Measurements from ENCODE around the gene EXD3. TPM values are rescaled to one million over a fixed set of nuclear protein-coding genes. Genes with fewer than 3 reads are reported as not detected.
"Not testable (repeated sequence)": the region's sequence is repeated elsewhere in the genome, so short reads cannot be mapped to it uniquely, and the experiment has no call there.

The EXD3 gene
- total RNA-seq, 4 donors from 2014 or later, result 13.8 to 25.7 (median 17.7) TPM

DNA sequence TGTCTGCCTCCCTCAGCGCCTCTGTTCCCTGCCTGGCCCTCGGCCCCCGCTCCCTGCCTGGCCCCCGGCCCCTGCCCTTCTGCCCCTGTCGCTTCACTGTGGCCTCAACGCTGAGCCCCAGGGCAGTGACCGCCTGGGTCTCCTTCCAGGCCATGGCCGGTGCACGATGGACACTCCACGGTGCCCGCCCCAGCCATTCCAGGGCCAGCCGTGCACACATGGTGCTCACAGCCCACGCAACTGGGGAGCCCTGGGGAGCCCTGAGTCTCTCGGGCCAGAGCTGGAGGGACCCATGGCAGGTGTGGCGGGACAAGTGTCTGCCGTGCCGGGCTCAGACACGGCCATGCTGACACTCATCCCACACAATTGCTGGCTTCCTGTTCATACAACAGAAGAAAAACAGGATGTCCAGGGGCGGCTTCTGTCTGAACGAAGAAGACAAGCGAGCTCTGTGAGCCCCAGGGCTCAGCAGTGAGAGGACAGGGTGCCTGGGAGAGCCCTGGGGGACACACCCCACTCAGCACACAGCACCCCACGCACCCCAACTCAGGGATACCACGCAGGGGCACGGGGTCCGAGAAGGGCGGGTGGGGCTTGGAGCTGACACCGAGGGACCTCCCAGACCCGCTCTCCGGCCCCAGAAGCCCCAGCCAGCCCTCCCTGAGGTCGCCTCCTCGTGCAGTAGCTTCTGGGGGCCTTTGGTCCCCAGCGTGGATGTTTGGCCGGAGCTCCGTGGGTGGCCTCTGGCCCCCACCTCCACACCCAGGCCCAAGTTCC, 35.7 kb downstream of the EXD3 start:
- no peak for DNase-seq (ENCODE audit: low spot score in 2 of 2)
- no peak overlapping the region for H3K4me3 ChIP-seq (ENCODE audit: low read depth, poor library complexity, severe bottlenecking)
- intact Hi-C loops (cut with DNase I; ENCODE audit: low total_unique reads), result no loop called here
- TF ChIP-seq, protein P1, sequence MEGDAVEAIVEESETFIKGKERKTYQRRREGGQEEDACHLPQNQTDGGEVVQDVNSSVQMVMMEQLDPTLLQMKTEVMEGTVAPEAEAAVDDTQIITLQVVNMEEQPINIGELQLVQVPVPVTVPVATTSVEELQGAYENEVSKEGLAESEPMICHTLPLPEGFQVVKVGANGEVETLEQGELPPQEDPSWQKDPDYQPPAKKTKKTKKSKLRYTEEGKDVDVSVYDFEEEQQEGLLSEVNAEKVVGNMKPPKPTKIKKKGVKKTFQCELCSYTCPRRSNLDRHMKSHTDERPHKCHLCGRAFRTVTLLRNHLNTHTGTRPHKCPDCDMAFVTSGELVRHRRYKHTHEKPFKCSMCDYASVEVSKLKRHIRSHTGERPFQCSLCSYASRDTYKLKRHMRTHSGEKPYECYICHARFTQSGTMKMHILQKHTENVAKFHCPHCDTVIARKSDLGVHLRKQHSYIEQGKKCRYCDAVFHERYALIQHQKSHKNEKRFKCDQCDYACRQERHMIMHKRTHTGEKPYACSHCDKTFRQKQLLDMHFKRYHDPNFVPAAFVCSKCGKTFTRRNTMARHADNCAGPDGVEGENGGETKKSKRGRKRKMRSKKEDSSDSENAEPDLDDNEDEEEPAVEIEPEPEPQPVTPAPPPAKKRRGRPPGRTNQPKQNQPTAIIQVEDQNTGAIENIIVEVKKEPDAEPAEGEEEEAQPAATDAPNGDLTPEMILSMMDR (IDR thresholded peaks at IDR 0.05), result no peak
- no peak for TF ChIP-seq POLR2A (IDR thresholded peaks at IDR 0.05)
- 74 to 76% methylated on average over 21 to 34 of the region's 34 CpGs for WGBS, 2 donors

DNA sequence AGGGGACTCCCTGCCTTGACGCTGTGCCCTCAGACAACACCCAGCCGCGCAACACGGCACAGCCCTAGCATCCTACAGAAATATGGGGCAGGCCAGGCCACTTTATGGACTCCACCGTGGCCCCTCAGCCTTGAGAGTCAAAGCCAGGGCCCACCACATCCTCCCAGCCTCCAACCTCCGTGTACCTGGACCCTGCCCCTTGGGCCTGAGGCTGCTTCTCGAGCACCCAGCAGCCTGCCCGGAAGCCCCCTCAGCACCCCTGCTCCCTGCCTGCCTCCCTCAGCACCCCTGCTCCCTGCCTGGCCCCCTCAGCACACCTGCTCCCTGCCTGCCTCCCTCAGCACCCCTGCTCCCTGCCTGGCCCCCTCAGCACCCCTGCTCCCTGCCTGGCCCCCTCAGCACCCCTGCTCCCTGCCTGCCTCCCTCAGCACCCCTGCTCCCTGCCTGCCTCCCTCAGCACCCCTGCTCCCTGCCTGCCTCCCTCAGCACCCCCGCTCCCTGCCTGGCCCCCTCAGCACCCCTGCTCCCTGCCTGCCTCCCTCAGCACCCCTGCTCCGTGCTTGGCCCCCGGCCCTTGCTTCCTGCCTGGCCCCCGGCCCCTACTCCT, 36.4 kb downstream of the EXD3 start:
- DNase-seq (ENCODE audit: low spot score in 2 of 2); H3K4me3 ChIP-seq (ENCODE audit: low read depth, poor library complexity, severe bottlenecking); intact Hi-C loops (cut with DNase I; ENCODE audit: low total_unique reads): not testable (repeated sequence)
- WGBS, 2 donors, result 79 to 83% methylated on average over 12 of the region's 12 CpGs

DNA sequence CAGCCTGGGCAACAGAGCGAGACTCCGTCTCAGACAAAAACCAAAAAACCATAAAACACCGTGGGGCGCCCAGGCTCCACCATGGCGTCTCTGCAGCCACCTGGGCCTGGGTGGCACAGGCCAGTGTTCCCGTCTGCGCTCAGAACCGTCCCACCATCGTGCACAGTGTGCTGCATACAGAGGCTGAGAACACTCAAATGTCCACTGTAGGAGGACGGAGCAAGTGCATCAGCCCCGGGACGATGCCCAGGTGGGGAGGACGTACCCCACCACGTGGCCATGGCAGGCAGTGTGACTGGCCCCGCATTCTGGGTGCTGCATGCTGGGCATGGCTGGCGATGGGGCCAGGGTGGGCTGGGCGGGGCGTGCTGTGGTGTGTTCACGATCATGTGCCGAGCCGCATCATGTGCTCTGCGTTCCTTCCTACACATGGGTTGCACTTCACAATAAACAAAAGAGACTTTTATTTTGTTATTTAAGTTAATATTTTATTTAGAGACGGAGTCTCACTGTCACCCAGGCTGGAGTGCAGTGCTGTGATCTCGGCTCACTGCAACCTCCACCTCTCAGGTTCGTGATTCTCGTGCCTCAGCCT, 37.8 kb downstream of the EXD3 start:
- DNase-seq (ENCODE audit: low spot score in 2 of 2), result no peak
- no peak for TF ChIP-seq POLR2A (IDR thresholded peaks at IDR 0.05)
- TF ChIP-seq, protein P1 (IDR thresholded peaks at IDR 0.05), result no peak
- intact Hi-C loops (cut with DNase I; ENCODE audit: low total_unique reads), result no loop called here
- H3K4me3 ChIP-seq (ENCODE audit: low read depth, poor library complexity, severe bottlenecking), result no peak overlapping the region
- WGBS, 2 donors, result 92 to 94% methylated on average over 26 of the region's 26 CpGs

DNA sequence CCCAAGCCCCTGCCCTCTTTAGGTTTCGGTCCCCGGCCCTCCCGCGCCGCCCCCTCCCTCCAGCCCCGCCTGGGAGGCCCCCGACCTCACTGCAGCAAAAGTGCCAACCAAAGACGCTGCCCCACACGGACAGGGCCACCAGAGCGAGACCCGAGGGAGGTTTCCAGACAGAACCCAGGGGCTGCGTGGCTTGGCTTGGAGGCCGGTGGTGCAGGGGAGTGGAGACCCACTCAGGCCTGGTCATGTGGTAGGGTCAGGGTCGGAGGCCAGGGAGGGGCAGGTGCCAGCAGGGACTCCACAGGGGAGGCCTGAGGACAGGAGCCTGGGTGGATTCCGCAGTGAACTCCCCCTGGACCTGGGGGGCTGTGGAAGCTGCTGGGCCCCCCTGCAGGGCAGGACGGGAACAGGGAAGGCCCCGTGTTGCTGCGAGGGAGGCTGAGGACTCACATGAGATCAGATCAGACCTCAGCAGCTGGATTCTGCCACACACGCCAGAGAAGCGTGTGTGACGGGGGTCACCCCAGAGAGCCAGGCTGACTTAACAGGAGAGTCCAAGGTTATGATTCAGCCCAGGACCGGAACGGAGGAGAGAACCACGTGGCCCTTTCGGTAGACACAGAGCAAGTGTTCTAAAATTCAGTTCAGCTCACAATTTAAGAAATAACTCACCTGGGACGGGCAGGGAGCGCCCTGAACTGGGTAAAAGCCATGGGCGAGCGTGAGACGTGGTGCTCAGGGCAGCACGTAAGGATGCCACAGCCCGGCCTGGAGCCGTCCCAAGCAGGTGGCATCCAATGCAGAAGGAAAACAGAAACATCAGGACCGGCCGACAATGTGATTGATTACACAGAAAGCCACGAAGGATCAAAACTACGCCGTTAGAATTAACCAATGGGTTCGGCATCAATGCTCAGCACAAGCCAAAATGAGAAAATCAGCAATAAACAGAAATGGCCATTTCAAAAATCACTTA, 38.9 kb downstream of the EXD3 start:
- DNase-seq (ENCODE audit: low spot score in 2 of 2), result peak in 1 of 2 donors; percentile 79
- intact Hi-C loops (cut with DNase I; ENCODE audit: low total_unique reads), result no loop called here
- no peak overlapping the region for H3K4me3 ChIP-seq (ENCODE audit: low read depth, poor library complexity, severe bottlenecking)
- WGBS, 2 donors, result 89 to 90% methylated on average over 35 to 39 of the region's 39 CpGs
- no peak for TF ChIP-seq POLR2A (IDR thresholded peaks at IDR 0.05)
- TF ChIP-seq, protein P1 (IDR thresholded peaks at IDR 0.05), result no peak

DNA sequence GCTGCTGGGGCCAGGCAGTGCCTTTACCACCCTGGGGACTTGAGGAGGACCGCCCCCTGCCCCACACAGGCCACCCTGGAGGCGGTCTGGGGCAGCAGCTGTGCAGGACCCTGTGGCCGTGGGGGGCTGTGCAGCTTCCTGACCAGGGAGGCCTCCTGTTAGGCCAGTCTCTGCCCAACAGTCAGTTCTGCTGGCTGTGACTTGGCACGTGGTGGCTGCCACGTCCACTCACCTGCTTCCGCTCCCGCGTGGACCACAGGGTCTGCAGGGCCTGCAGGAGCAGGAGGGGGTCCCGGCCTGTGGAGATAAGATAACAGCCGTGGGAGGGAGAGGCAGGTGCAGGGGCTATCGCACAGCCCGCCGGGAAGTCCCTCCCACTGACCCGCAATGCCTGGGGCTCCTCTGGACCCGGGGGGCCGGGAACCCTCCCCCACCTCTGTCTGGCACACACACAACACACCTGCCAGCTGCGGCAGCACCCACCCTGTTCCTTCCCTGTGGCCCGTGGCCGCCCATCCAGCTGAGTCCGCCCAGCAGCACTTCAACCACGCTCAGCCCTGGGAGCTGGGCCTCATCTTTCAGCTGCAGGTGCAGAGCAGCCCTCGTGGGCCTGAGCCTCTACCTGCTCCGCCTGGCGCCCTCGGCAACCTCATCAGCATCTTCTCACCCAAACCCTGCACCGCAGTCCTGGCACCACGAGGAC, 39.7 kb downstream of the EXD3 start:
- no peak overlapping the region for H3K4me3 ChIP-seq (ENCODE audit: low read depth, poor library complexity, severe bottlenecking)
- WGBS, 2 donors, result 70 to 81% methylated on average over 24 to 27 of the region's 27 CpGs
- DNase-seq (ENCODE audit: low spot score in 2 of 2), result peak in 1 of 2 donors; percentile 79
- no peak for TF ChIP-seq POLR2A (IDR thresholded peaks at IDR 0.05)
- TF ChIP-seq, protein P1 (IDR thresholded peaks at IDR 0.05), result no peak
- intact Hi-C loops (cut with DNase I; ENCODE audit: low total_unique reads), result no loop called here
